HG03521 (cell line): ENCODE data around the gene DDX17.
"Not testable (repeated sequence)": the region's sequence is repeated elsewhere in the genome, so short reads cannot be mapped to it uniquely, and the experiment has no call there.

ENCODE experiments used
- ATAC-seq: cut with Tn5 transposase; IDR thresholded peaks from one replicate; pipeline ENCODE4 v1.9.1; 2021; ENCODE audit warnings: mild to moderate bottlenecking, moderate library complexity; ENCODE audit not compliant: unreplicated experiment

Gene DDX17

DNA sequence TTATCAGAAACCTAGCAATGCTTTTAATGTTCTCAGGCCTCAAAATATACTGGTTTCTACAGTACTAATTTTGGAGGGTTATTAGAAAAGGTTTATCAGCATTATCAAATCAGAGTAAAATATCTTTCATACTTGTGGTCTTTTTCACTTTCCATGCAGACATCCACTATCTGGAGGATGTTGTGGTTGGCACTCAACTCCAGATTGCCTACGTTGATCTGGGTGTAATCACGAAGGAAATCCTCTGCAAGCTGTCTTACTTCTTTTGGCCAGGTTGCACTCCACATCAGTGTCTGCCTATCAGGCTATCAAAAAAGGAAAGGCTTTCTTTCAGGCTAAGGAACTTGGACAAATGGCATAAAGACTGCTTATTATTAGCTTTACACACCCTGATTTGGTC is 11.6 kb downstream of the DDX17 start:
- no peak for ATAC-seq

DNA sequence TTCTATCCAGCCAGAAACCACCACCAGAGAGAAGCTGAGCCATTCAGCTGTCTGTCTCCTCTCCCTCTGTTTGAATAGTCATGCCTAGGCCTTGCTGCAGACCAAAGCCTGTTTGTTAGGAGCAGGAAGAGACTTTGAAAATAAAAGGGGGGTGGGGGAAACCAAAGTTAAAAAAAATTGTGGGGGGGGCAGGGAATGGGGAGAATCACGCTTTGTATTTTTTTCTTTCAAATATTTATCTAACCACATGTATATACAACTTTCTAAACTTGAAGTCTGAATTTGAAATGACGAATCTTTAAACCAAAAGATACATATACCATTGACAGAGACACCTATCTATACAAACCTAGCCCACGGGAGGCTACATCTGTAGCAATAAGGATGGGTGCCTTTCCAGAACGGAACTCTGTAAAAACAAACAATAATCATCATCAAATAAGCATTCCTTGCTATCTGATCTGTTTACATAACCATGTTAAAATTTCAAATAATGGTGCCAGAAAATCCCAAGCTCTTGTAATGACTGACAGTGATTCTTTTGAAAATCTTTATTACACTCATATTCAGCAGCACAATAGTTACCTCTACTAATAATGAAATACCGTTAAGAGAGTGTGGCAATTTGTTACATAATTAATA is 14.3 kb downstream of the DDX17 start:
- ATAC-seq, result no peak

DNA sequence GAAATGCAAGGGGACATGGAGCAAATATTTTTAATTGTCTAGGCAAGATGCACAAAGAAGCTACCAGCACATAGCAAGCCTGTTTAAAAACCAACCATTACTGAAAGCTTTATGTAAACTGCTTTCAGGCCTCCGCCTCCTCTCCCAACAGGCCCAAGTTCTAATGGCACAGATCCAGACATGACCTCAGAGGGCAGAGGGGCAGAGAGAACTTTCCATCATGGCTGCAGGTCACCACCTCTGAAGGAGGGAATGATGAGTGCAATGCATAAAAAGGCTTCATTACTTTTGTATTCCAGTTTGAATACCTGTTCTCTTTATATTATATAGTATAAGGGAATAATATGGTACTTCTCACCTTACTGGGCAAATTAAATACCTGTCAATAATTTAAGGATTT is 15.2 kb downstream of the DDX17 start:
- ATAC-seq, result no peak

DNA sequence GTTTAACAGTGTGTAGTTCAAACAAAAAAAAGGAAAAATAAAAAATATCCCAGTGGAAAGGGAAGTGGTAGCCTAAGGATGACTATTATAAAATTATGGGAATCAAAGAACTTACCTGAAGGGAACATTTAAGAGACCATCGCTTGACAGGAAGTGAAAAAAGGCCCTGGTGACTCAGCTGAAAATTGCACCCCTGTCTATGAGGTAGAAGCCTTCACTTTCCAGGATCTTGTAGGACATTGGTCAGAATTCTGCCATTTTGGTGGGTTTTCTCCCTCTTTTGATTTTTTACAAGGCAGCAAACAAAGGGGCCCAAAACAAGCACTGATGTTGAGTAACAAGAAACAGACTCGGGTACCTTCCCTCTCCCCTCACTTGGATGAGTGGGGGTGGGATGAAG is 15.6 kb downstream of the DDX17 start:
- ATAC-seq, result no peak

DNA sequence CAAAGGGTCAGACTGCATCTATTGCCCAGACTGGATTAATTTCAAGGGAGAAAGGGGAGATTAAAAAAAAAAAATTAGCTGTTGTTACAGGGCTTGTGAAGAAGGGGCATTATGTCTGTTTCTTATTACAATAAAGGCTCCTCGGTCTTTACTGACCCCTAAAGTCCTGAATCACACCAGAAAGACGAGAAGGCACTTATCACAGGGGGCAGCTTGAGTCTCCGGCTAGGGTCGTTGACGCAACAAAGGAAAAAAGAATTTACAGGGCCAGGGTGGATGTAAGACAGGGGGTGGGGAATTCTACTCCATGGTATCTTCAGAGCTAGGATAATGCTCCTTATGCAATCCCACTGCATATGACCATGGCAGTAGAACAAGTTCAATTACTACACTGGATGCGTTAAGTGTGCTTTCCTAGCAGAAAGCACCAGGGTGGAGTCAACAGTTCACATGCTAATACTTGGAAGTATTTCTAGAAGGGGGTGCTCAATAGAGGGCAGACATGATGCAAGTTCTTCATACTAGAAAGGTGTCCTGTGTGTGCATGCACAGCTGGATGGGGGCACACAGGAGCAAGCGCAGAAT is 16.5 kb downstream of the DDX17 start:
- ATAC-seq, result no peak

DNA sequence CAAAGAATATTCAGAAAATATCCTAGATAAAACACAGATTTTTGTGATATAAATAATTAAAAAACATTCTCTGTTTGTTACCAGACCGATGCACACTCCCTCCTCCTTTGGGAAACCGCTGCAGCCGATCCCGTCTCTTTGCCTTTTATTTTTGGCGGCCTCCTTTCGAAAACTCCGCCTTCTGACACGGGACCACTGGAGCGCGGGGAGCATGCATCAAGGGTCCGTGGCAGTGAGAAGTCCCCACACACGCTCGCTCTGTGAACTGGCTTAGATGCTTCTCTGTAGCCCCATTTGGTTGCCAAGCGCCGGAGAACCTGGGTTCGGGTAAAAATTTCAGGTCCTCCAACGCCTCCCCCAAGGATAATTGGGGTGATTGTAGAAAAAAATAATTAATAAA is 17.0 kb downstream of the DDX17 start:
- ATAC-seq, result no peak

DNA sequence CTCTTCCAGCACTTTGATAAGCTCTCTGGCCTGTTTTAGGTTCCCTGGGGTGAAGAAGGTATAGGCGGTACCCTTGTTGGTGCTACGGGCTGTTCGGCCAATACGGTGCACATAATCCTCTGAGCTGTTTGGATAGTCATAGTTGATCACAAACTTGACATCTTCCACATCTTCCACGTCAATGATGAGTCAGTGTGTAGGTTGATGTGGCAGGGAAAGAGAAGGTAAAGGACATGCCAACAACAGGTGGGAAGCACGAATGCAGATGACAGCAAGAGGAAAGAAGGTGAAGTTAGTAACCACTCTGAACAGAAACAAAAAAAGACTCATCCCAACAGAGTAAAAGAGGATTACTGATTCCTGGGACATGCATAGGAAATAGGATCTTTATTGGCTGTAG is 18.2 kb downstream of the DDX17 start:
- no peak for ATAC-seq

DNA sequence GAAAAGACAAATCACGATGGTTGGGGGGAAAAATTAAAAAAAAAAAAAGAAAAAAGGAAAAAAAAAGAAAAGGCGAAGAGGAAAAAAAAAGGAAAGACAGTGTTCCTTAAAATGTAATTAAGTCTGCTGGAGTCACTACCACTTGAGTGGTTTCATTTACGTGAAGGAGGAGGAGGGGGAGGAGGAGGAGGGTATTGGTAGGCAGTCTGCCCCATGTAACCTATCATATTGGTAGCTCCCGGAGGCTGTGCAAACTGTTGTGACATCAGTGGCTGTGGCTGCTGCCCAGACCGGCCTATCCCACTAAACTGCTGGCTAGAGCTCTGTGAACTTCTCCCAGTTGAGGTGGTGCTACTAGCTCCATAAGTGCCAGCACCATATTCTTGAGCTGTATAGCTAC is 20.3 kb downstream of the DDX17 start:
- ATAC-seq, result no peak

DNA sequence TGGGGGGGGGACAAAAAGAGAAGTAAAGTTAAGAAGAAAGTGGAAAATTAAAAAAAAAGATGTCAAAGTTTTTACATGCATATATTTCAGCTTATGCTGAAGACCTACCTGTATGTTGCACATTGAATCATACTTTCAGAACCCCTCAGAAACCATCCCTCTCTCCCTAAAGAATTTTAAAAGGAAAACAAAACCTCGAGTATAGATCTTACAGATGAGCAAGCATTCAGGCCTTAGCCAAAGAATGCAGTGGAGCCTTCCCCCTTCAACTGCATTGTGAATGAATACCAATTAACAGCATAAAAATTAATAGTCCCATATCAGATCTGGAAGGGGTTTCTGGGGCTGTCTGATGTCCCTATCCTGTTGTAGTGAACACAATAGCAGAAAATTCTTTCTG is 21.9 kb downstream of the DDX17 start:
- ATAC-seq, result no peak

DNA sequence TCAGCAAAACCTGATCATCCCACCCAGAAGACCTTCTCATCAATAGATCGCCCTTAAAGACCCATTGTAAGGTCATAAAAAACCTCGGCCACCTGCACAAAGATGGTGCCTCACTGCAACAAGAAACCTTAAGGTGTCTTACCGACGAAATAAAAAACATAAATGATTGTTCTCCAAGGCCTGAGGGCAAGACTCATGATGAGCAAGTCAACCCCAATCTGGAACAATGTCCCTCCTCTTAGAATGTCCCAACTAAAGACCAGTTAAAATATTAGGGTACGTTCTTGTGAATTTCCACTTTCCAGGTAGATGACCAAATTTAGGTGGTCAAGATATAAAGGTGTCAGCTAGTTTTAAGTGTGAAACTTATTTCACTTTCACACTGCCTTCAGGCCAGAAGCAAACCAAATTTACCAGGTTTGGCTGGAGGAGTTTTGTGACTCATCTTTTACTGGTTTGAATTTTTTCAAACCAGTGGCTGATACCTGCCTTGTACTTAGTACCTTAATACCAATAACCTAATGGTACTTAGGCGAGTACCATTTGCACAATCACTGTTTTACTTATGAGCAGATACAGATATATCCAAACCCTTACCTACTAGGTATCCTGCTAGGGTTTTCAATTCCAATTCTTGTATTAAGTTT is 23.3 kb downstream of the DDX17 start:
- no peak for ATAC-seq

DNA sequence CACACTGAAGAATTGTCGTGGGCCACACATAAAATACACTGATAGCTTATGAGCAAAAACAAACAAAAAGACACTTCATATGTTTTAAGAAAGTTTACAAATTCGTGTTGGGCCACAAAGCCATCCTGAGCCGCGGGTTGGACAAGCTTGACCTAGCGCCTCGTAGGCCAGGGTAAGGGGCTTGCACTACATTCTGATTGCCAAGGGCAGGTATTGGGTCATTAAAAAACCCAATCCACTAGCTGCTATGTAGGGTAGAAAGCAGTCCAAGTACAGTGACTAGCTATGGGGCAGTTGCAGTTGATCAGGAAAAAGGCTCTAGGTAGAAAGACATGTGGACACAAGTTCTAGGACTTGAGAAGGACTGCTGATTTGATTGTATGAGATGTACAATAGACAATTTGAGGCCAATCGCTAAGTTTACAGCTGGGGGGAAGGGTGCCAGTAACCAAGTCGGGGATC is 24.2 kb downstream of the DDX17 start:
- ATAC-seq, result no peak

DNA sequence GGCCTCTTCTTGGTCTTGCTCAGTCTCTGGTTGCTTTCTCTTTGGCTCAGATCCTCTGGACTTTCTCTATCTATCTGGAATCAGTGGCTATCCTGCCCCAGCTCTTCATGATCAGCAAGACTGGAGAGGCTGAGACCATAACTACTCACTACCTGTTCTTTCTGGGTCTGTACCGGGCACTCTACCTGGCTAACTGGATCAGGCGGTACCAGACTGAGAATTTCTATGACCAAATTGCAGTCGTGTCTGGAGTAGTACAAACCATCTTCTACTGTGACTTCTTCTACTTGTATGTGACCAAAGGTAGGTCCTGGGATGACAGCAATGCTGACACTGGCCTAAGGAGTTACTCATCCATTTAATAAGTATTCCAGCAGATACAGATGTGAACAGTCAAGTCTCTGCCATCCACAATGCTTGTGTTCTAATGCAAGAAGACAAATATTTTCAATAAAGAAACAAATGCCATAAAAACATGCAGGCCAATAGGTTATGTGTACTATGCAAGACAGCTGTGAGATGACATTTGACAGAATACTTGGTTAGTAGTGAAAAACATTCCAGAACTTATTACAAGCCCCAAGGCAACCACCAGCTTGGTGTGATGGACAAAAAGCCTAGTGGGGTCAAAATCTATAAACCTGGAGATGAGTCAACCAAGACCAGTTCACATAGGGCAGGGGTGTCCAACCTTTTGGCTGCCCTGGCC is 24.8 kb downstream of the DDX17 start:
- no peak for ATAC-seq

DNA sequence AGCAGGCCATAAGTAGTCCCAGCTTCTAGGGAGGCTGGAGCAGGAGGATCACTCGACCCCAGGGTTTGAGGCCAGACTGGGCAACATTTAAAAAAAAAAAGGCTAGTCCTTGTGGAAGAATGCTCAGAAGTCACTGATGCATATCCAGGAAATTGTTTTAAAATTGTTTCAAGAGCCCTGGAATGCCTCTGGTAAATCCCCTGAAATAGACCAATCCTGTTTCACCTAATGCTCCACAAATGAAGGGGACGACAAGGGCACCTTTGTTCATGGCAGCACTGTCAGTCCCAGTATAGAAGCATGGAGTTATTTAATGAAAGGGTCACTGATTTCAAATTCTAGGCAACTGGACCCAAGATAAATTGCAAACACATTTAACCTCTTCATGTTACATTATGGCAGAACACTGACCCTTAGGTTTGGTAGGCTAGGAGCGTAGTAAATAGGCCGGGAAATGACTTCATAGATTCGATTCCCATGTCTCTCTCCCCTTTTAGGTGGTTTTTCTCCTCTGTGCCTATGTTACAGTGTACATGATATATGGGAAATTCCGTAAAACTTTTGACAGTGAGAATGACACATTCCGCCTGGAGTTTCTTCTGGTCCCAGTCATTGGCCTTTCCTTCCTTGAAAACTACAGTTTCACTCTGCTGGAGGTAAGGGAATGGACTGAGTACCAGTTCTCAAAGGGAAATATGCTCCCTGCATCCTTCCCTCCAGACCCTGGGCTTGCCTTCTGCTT is 26.8 kb downstream of the DDX17 start:
- no peak for ATAC-seq

DNA sequence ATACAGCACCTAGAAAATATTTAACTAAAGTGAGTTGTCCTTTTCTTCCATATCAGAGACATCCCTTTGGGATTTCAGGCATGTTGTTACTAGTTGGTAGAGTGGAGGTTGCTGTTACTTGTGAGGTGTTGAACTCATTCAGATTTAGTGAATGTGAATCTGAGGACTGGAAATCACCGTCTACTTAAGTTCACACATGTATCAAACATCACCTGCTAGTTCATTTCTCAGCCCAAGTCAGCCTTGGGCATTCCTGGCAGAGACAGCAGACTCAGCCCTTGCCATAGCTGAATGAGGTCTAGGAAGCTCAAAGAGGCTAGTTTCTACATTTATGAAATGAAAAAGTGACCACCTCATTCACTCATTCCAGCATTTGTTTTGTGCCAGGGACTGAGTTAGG is 28.5 kb downstream of the DDX17 start:
- no peak for ATAC-seq

DNA sequence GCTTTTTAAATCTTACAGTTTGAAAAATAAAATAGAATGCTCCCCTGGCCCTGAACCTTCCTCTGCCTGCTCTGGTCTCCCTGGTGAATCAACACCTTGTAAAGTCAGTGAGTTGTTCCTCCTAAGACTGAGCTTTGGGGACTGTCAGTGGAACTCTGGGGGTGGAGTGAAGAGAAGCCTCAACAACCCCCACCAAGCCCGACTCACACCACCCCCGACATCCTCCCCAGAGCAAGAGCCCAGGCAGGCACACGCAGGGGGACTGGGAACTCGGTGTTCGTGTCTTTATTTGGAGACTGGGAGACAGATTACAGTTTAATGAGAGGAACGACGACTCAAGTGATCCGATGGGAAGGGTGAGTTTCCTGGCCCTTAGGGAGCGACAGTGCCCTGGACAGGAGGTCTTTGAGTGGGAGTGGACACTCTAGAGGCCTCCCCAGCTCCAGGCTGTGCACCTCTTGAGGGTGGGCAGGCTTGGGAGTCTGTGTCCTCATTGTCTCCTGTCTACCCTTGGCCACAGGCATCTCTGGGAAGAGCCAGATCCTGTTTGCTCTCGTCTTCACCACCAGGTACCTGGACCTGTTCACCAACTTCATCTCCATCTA is 32.0 kb downstream of the DDX17 start:
- ATAC-seq, result no peak

DNA sequence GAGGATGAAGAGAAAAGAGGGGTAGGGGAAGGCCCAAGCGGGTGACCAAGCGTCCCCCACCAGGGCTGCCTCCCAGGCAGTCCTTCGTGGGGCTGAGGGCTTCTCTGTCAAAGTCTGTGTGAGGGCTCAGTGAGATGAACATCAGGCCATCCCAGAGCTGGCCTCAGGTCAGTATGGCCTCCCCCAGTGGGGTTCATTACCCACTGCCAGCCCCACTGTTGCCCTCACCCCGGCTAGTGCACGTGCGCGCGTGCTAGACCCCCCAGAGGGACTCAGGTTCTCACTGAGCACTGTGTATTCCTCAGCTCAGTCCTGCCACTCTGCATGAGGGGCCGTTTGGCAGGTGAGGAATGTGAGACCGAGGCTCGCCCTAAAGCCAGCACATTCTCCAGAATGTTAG is 34.9 kb downstream of the DDX17 start:
- no peak for ATAC-seq

DNA sequence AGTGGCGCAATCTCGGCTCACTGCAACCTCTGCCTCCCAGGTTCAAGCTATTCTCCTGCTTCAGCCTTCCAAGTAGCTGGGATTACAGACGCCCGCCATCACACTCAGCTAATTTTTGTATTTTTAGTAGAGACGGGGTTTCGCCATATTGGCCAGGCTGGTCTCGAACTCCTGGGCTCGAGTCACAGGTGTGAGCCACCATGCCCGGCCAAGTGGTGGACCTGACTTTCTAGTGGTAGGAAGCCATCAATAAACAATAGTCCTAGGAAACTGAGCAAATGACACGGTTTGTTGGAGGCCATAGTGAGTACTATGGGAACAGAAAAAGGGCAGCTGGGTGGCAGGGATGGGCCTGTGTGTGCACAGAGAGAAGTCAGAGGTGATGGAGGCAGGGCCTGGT is 35.9 kb downstream of the DDX17 start:
- not testable (repeated sequence) for ATAC-seq

DNA sequence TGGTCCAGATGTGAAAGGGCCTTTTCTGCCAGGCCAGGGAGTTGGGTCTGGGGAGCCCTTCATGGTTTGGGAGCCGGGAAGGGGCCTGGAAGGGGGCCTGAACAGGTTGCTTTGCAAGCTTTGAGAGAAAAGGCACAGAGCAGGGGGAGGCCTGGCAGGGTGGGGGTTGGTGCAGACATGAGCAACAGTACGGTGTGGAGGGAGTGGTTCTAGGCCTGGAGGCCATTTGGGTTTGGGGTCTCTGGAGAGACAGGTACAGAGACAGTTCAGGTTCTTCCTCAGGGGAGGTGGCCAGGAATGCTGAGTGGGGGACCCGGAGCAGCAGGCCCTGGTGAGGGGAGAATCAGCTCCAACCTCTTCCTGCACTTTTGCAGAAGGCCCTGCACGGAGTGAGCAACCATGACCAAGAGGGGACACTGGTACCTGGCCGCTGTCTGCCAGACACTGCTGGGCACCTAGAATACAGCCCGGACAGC is 36.8 kb downstream of the DDX17 start:
- ATAC-seq, result no peak

DNA sequence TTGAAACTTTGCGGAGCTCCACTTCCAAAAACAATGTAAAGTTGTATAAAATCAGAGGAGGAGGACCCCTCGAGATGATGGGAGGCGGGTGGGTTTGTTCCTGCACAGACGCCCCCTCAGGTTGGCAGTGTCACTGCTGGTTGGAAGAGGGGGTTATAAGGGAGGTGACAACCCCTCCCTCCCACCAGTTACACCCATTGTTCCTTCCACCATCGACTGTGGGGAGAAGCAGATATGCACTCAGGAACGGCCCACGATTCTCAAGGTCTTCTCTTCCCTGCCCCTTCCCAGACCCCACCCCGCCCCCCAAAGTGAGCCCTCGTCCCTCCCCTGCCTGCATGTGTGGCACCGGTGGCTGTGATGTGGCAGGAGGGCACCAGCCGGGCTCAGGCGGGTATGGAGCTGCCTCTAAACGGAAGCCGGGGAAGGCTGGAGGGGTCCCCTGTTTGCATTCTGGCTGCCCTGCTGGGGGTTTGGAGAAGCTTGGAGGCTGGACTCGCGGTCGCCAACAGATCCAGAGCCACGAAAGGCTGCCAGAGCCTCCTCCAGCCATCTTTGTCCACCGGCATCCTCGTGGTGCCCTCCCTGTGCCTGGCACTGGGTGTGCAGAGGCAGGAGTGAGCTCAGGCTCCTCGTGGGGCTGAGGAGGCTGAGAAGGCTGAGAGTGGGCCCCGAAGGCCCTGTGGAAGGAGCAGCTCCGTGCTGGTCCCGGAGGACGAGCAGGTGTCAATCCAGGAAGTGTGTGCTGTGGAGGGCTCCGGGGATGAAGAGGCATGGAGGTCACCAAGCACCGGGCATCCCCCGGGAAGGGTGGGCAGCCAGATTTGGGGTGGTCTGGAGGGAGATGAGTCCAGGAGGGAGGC is 37.4 kb downstream of the DDX17 start:
- ATAC-seq, result no peak
